PC-3 (cell line): Measurements from ENCODE around the gene COA1. TPM values are rescaled to one million over a fixed set of nuclear protein-coding genes. Genes with fewer than 3 reads are reported as not detected.
"Not testable (repeated sequence)": the region's sequence is repeated elsewhere in the genome, so short reads cannot be mapped to it uniquely, and the experiment has no call there.

Experiments
- ATAC-seq: fragments of 200-7000 bp; cut with Tn5 transposase; 2 replicates; pipeline ENCODE4 v1.9.1; 2020; ENCODE audit warnings: mild to moderate bottlenecking, moderate library complexity
- BruUV-seq: library from RNA; stranded (reverse); fragments of 400-500 nt; replicated peaks from 2 replicates; lab custom pipeline; 2021; lab: Mats Ljungman, UMichigan
- CTCF ChIA-PET: fragments of 300-600 bp; sonication (Branson Sonifier 250); formaldehyde crosslinking; loops from one replicate; lab custom pipeline; 2022; ENCODE audit warnings: antibody characterized with exemption; lab: Charles Lee
- POLR2A ChIA-PET: fragments of 300-600 bp; sonication (Branson Sonifier 250); formaldehyde crosslinking; loops from one replicate; lab custom pipeline; 2022; ENCODE audit warnings: antibody characterized with exemption; ENCODE audit not compliant: unreplicated experiment; lab: Charles Lee
- DNase-seq: peaks from one replicate; pipeline ENCODE4 v3.0.0-alpha.2; 2015
- H2AFZ ChIP-seq: fragments of 300-600 bp; sonication (generic); 2 replicates; pipeline ENCODE4 v1.6.0; 2016; ENCODE audit warnings: antibody characterized with exemption, low read length
- H3F3A ChIP-seq: fragments of 300-600 bp; sonication (generic); one replicate; pipeline ENCODE4 v1.6.0; 2017; ENCODE audit warnings: antibody characterized with exemption, low read length, control low read depth, mild to moderate bottlenecking; ENCODE audit not compliant: unreplicated experiment
- H3K27ac ChIP-seq: fragments of 300-600 bp; sonication (generic); 2 replicates; pipeline ENCODE4 v1.5.1; 2016; ENCODE audit warnings: mild to moderate bottlenecking, low read length
- H3K27me3 ChIP-seq: fragments of 300-600 bp; sonication (generic); 2 replicates; pipeline ENCODE4 v1.6.1; 2016; ENCODE audit warnings: low read length, mixed read lengths
- H3K36me3 ChIP-seq: fragments of 300-600 bp; sonication (generic); 2 replicates; pipeline ENCODE4 v1.6.1; 2016; ENCODE audit warnings: low read depth, mixed run types, low read length, mixed read lengths
- H3K4me1 ChIP-seq: fragments of 300-600 bp; sonication (generic); 2 replicates; pipeline ENCODE4 v1.5.1; 2016; ENCODE audit warnings: low read length; ENCODE audit not compliant: insufficient read depth
- H3K4me2 ChIP-seq: fragments of 300-600 bp; sonication (generic); 2 replicates; pipeline ENCODE4 v1.6.0; 2016; ENCODE audit warnings: low read length
- H3K4me3 ChIP-seq: fragments of 300-600 bp; sonication (generic); 2 replicates; pipeline ENCODE4 v1.5.1; 2016; ENCODE audit warnings: mild to moderate bottlenecking, low read length, mixed read lengths
- H3K79me2 ChIP-seq: fragments of 300-600 bp; sonication (generic); 2 replicates; pipeline ENCODE4 v1.6.1; 2017; ENCODE audit warnings: low read length, mixed read lengths
- H3K9ac ChIP-seq: fragments of 300-600 bp; sonication (generic); 2 replicates; pipeline ENCODE4 v1.6.0; 2016; ENCODE audit warnings: mild to moderate bottlenecking, low read length
- H3K9me2 ChIP-seq: fragments of 300-600 bp; sonication (generic); replicated peaks from 2 replicates; pipeline ENCODE4 v1.6.1; 2016; ENCODE audit warnings: mixed run types, low read length, mixed read lengths
- H3K9me3 ChIP-seq: fragments of 300-600 bp; sonication (generic); 2 replicates; pipeline ENCODE4 v1.6.1; 2016; ENCODE audit warnings: low read length, mixed read lengths
- H4K20me1 ChIP-seq: fragments of 300-600 bp; sonication (generic); 2 replicates; pipeline ENCODE4 v1.6.1; 2016; ENCODE audit warnings: low read length, mixed read lengths
- CTCF ChIP-seq: fragments of 300-600 bp; sonication (generic); conservative IDR thresholded peaks from 2 replicates; pipeline ENCODE4 v1.5.1; 2017; ENCODE audit warnings: antibody characterized with exemption, low read depth, mild to moderate bottlenecking, low read length
- EZH2 ChIP-seq: fragments of 300-600 bp; sonication (generic); IDR thresholded peaks from one replicate; pipeline ENCODE4 v1.6.1; 2017; ENCODE audit warnings: antibody characterized with exemption, mild to moderate bottlenecking, low read length; ENCODE audit not compliant: unreplicated experiment
- EZH2phosphoT487 ChIP-seq: fragments of 300-600 bp; sonication (generic); IDR thresholded peaks from 2 replicates; pipeline ENCODE4 v1.6.1; 2018; ENCODE audit warnings: mild to moderate bottlenecking, antibody characterized with exemption, low read length, borderline replicate concordance
- intact Hi-C: fragments of 100-400 bp; cut with micrococcal nuclease; formaldehyde crosslinking; loops from 2 replicates; pipeline ENCODE4 v1.9.0; 2023
- total RNA-seq: library from RNA; depleted of rRNA; stranded (reverse); fragments of >200 nt; gene quantifications from 2 replicates; pipeline ENCODE4 v1.2.3, GENCODE V29; 2014

COA1 gene
- total RNA-seq, 1 experiment from 2014 or later, result 82.0 TPM

GRCh38 chr7:43678315-43678714 is 51.0 kb downstream of the COA1 start:
- Histone ChIP-seq H3K9me2 (no peaks in the 10 kb centered on the region), H3K9ac (no peak overlapping the region), H3K27ac (no peak overlapping the region), H3K4me2 (no peak overlapping the region), H3K36me3 (no peaks in the 10 kb centered on the region), H4K20me1 (no peaks in the 10 kb centered on the region), H3K27me3 (no peaks in the 10 kb centered on the region), H3K4me1 (peaks cover 24% of the 10 kb centered on the region), H3F3A (no peaks in the 10 kb centered on the region), H2AFZ (no peak overlapping the region), H3K9me3 (no peaks in the 10 kb centered on the region), H3K79me2 (peaks cover 89% of the 10 kb centered on the region), H3K4me3 (no peak overlapping the region)
- POLR2A ChIA-PET, result no interaction called here
- intact Hi-C loops, result no loop called here
- TF ChIP-seq EZH2, result no peak
- TF ChIP-seq CTCF, result no peak
- DNase-seq (no peak), ATAC-seq (no peak)
- no TSS peak for BruUV-seq
- CTCF ChIA-PET, result no interaction called here

- H3K4me2 ChIP-seq, result no peak overlapping the region
- ChIA-PET POLR2A (no interaction called here), CTCF (interaction anchor here (1.4 kb wide), 1 partner anchor 95 kb away, joined by 3 read pairs; the partner anchor contains the start of gene STK17A)
- intact Hi-C loops, result no loop called here
- no peak overlapping the region for H3K9ac ChIP-seq
- H3K36me3 ChIP-seq, result no peaks in the 10 kb centered on the region
- no peak for DNase-seq
- TF ChIP-seq EZH2phosphoT487 (no peak), CTCF (no peak), EZH2 (no peak)
- no peaks in the 10 kb centered on the region for H3K9me2 ChIP-seq
- BruUV-seq, result no TSS peak
- peaks cover 20% of the 10 kb centered on the region for H3K4me1 ChIP-seq
- H3K27me3 ChIP-seq, result no peaks in the 10 kb centered on the region
- H3K79me2 ChIP-seq, result peaks cover 89% of the 10 kb centered on the region
- no peaks in the 10 kb centered on the region for H4K20me1 ChIP-seq
- no peaks in the 10 kb centered on the region for H3F3A ChIP-seq
- no peak overlapping the region for H3K27ac ChIP-seq
- H3K9me3 ChIP-seq, result no peaks in the 10 kb centered on the region
- H3K4me3 ChIP-seq, result no peak overlapping the region
- no peak for ATAC-seq
- no peak overlapping the region for H2AFZ ChIP-seq
These were observed 51.5 kb downstream of the COA1 start for GRCh38 chr7:43677864-43678263.

GRCh38 chr7:43674559-43675436 is 54.5 kb downstream of the COA1 start:
- peak overlapping the region; percentile 12; the same call in 1 of the 2 replicates for H3K9ac ChIP-seq
- TSS peak; percentile 100 for BruUV-seq
- 0 out of 2 replicates have a peak, but pooled peaks cover 4% of the 10 kb centered on the region for H3K36me3 ChIP-seq
- peak overlapping the region; percentile 52 for H3K4me2 ChIP-seq
- H3K4me1 ChIP-seq, result peaks cover 13% of the 10 kb centered on the region
- ChIA-PET POLR2A (no interaction called here), CTCF (interaction anchor here (1.4 kb wide), 1 partner anchor 92 kb away, joined by 7 read pairs; the partner anchor contains the start of gene STK17A)
- no peaks in the 10 kb centered on the region for H3K9me3 ChIP-seq
- DNase-seq (peak; percentile 90), ATAC-seq (peak; percentile 98)
- no peak overlapping the region for H2AFZ ChIP-seq
- no peaks in the 10 kb centered on the region for H3K9me2 ChIP-seq
- no peaks in the 10 kb centered on the region for H4K20me1 ChIP-seq
- H3K4me3 ChIP-seq, result no peak overlapping the region
- H3F3A ChIP-seq, result no peaks in the 10 kb centered on the region
- no peaks in the 10 kb centered on the region for H3K27me3 ChIP-seq
- H3K27ac ChIP-seq, result peak overlapping the region; percentile 78
- peaks cover 89% of the 10 kb centered on the region for H3K79me2 ChIP-seq
- intact Hi-C loops, result loop anchor here (1.0 to 2.0 kb wide), 3 partner anchors 18 to 88 kb away; no protein-coding TSS in a partner anchor
- TF ChIP-seq EZH2, result no peak
- TF ChIP-seq CTCF, result no peak
- no peak for TF ChIP-seq EZH2phosphoT487

- Histone ChIP-seq H3K27ac (peak overlapping the region; percentile 78), H3K4me2 (peak overlapping the region; percentile 52), H3K4me1 (peaks cover 13% of the 10 kb centered on the region), H3K79me2 (peaks cover 89% of the 10 kb centered on the region)
- H4K20me1 ChIP-seq, H3K9me2 ChIP-seq, ATAC-seq, BruUV-seq, intact Hi-C loops, POLR2A ChIA-PET, H3K36me3 ChIP-seq, H3K4me3 ChIP-seq, H2AFZ ChIP-seq, H3K9ac ChIP-seq, H3K27me3 ChIP-seq, H3F3A ChIP-seq, H3K9me3 ChIP-seq, DNase-seq: not testable (repeated sequence)
- CTCF ChIA-PET, result interaction anchor here (1.4 kb wide), 1 partner anchor 91 kb away, joined by 7 read pairs; the partner anchor contains the start of gene STK17A
These were observed 55.9 kb downstream of the COA1 start for GRCh38 chr7:43673243-43673976.
